Measurements from ENCODE around the gene ARSK. TPM values are rescaled to one million over a fixed set of nuclear protein-coding genes. Genes with fewer than 3 reads are reported as not detected.

Gene ARSK
- total and polyA plus RNA-seq, 3 experiments from 2014 or later: 4.3 to 9.6 (median 5.7) TPM

GRCh38 chr5:95599252-95599651 is 44.4 kb downstream of the ARSK start:
- Mint-ChIP-seq H3K9me3 (no peaks in the 10 kb centered on the region), H3K27ac (peak overlapping the region in 1 of 8 donors; percentile 48), H3K36me3 (peaks cover 0 to 28% (median 6%) of the 10 kb centered on the region in 3 donors), H3K4me1 (no peaks in the 10 kb centered on the region), H3K27me3 (no peaks in the 10 kb centered on the region), H3K4me3 (no peak overlapping the region)
- no peaks in the 10 kb centered on the region for H3K27me3 ChIP-seq (ENCODE audit: insufficient read depth, low read length, poor library complexity, severe bottlenecking)
- no peaks in the 10 kb centered on the region for H3K9me3 ChIP-seq (ENCODE audit: low read length)
- no peak overlapping the region for H3K4me3 ChIP-seq (ENCODE audit: low read length)
- DNase-seq: no peak
- ChIA-PET POLR2A (no interaction called here), CTCF (interaction anchor here (1.2 kb wide), 1 partner anchor 11 kb away, joined by 3 read pairs; no protein-coding TSS in a partner anchor)
- H3K27ac ChIP-seq (ENCODE audit: low read depth, low read length): no peak overlapping the region
- no peaks in the 10 kb centered on the region for H3K4me1 ChIP-seq (ENCODE audit: insufficient read depth, low read length)
- H3K36me3 ChIP-seq (ENCODE audit: insufficient read depth, low read length): peaks cover 9% of the 10 kb centered on the region

GRCh38 chr5:95600557-95600956 is 45.7 kb downstream of the ARSK start:
- no peaks in the 10 kb centered on the region for H3K9me3 Mint-ChIP-seq
- Histone ChIP-seq H3K27ac (ENCODE audit: low read depth, low read length) (no peak overlapping the region), H3K4me1 (ENCODE audit: insufficient read depth, low read length) (no peaks in the 10 kb centered on the region), H3K9me3 (ENCODE audit: low read length) (no peaks in the 10 kb centered on the region), H3K36me3 (ENCODE audit: insufficient read depth, low read length) (peaks cover 9% of the 10 kb centered on the region), H3K27me3 (ENCODE audit: insufficient read depth, low read length, poor library complexity, severe bottlenecking) (no peaks in the 10 kb centered on the region), H3K4me3 (ENCODE audit: low read length) (no peak overlapping the region)
- no peak overlapping the region for H3K27ac Mint-ChIP-seq
- peaks cover 0 to 30% (median 7%) of the 10 kb centered on the region in 3 donors for H3K36me3 Mint-ChIP-seq
- H3K4me1 Mint-ChIP-seq: no peaks in the 10 kb centered on the region
- ChIA-PET POLR2A (no interaction called here), CTCF (interaction anchor here (1.2 kb wide), 1 partner anchor 10 kb away, joined by 3 read pairs; no protein-coding TSS in a partner anchor)
- no peak overlapping the region for H3K4me3 Mint-ChIP-seq
- DNase-seq: no peak
- no peaks in the 10 kb centered on the region for H3K27me3 Mint-ChIP-seq

GRCh38 chr5:95605786-95606185 is 50.9 kb downstream of the ARSK start:
- Histone ChIP-seq H3K36me3 (ENCODE audit: insufficient read depth, low read length) (peaks cover 9% of the 10 kb centered on the region), H3K27me3 (ENCODE audit: insufficient read depth, low read length, poor library complexity, severe bottlenecking) (no peaks in the 10 kb centered on the region), H3K27ac (ENCODE audit: low read depth, low read length) (no peak overlapping the region), H3K4me1 (ENCODE audit: insufficient read depth, low read length) (no peaks in the 10 kb centered on the region), H3K4me3 (ENCODE audit: low read length) (no peak overlapping the region), H3K9me3 (ENCODE audit: low read length) (no peaks in the 10 kb centered on the region)
- no peaks in the 10 kb centered on the region for H3K9me3 Mint-ChIP-seq
- no peaks in the 10 kb centered on the region for H3K4me1 Mint-ChIP-seq
- H3K27ac Mint-ChIP-seq: peak overlapping the region in 2 of 8 donors; percentile 12 to 16
- no peak overlapping the region for H3K4me3 Mint-ChIP-seq
- peaks cover 0 to 26% (median 9%) of the 10 kb centered on the region in 3 donors for H3K36me3 Mint-ChIP-seq
- ChIA-PET CTCF (no interaction called here), POLR2A (no interaction called here)
- H3K27me3 Mint-ChIP-seq: peaks cover 0 to 5% of the 10 kb centered on the region in 2 donors
- no peak for DNase-seq

- Histone ChIP-seq H3K9me3 (ENCODE audit: low read length) (no peaks in the 10 kb centered on the region), H3K27me3 (ENCODE audit: insufficient read depth, low read length, poor library complexity, severe bottlenecking) (no peaks in the 10 kb centered on the region), H3K36me3 (ENCODE audit: insufficient read depth, low read length) (peaks cover 2% of the 10 kb centered on the region), H3K27ac (ENCODE audit: low read depth, low read length) (no peak overlapping the region), H3K4me1 (ENCODE audit: insufficient read depth, low read length) (no peaks in the 10 kb centered on the region), H3K4me3 (ENCODE audit: low read length) (no peak overlapping the region)
- Mint-ChIP-seq H3K9me3 (no peaks in the 10 kb centered on the region), H3K4me1 (no peaks in the 10 kb centered on the region), H3K27ac (peak overlapping the region in 1 of 8 donors; percentile 12), H3K27me3 (peaks cover 0 to 5% of the 10 kb centered on the region in 2 donors), H3K36me3 (peaks cover 0 to 20% (median 9%) of the 10 kb centered on the region in 3 donors), H3K4me3 (no peak overlapping the region)
- no peak for DNase-seq
- ChIA-PET POLR2A (no interaction called here), CTCF (no interaction called here)
Observed at GRCh38 chr5:95606419-95606818, 51.5 kb downstream of the ARSK start.

- DNase-seq: no peak
- Histone ChIP-seq H3K4me1 (ENCODE audit: insufficient read depth, low read length) (no peaks in the 10 kb centered on the region), H3K36me3 (ENCODE audit: insufficient read depth, low read length) (no peaks in the 10 kb centered on the region), H3K27me3 (ENCODE audit: insufficient read depth, low read length, poor library complexity, severe bottlenecking) (no peaks in the 10 kb centered on the region), H3K4me3 (ENCODE audit: low read length) (no peak overlapping the region), H3K27ac (ENCODE audit: low read depth, low read length) (no peak overlapping the region), H3K9me3 (ENCODE audit: low read length) (no peaks in the 10 kb centered on the region)
- H3K27ac Mint-ChIP-seq: no peak overlapping the region
- peaks cover 6 to 11% (median 10%) of the 10 kb centered on the region in 3 donors for H3K36me3 Mint-ChIP-seq
- peaks cover 0 to 5% of the 10 kb centered on the region in 2 donors for H3K27me3 Mint-ChIP-seq
- H3K4me1 Mint-ChIP-seq: peaks cover 0 to 8% (median under 1%) of the 10 kb centered on the region in 3 donors
- no peak overlapping the region for H3K4me3 Mint-ChIP-seq
- ChIA-PET POLR2A (no interaction called here), CTCF (interaction anchor here (1.4 to 1.8 kb wide), 2 partner anchors 10 to 13 kb away, joined by 3 to 6 read pairs; no protein-coding TSS in a partner anchor)
- peaks cover 6 to 13% (median 10%) of the 10 kb centered on the region in 5 donors for H3K9me3 Mint-ChIP-seq
Observed at GRCh38 chr5:95609711-95610110, 54.8 kb downstream of the ARSK start.

GRCh38 chr5:95610546-95610945 is 55.6 kb downstream of the ARSK start:
- Histone ChIP-seq H3K27ac (ENCODE audit: low read depth, low read length) (no peak overlapping the region), H3K36me3 (ENCODE audit: insufficient read depth, low read length) (no peaks in the 10 kb centered on the region), H3K9me3 (ENCODE audit: low read length) (no peaks in the 10 kb centered on the region), H3K4me1 (ENCODE audit: insufficient read depth, low read length) (no peaks in the 10 kb centered on the region), H3K4me3 (ENCODE audit: low read length) (no peak overlapping the region), H3K27me3 (ENCODE audit: insufficient read depth, low read length, poor library complexity, severe bottlenecking) (no peaks in the 10 kb centered on the region)
- ChIA-PET CTCF (interaction anchor here (1.4 to 1.8 kb wide), 2 partner anchors 11 to 12 kb away, joined by 3 to 6 read pairs; no protein-coding TSS in a partner anchor), POLR2A (interaction anchor here (0.6 kb wide), 1 partner anchor 36 kb away, joined by 5 read pairs; the partner anchor contains the start of gene RFESD)
- Mint-ChIP-seq H3K9me3 (peaks cover 6 to 13% (median 10%) of the 10 kb centered on the region in 5 donors), H3K27me3 (peaks cover 0 to 5% of the 10 kb centered on the region in 2 donors), H3K27ac (no peak overlapping the region), H3K36me3 (peaks cover 4 to 14% (median 10%) of the 10 kb centered on the region in 3 donors), H3K4me1 (peaks cover 0 to 12% (median 3%) of the 10 kb centered on the region in 3 donors), H3K4me3 (no peak overlapping the region)
- DNase-seq: no peak

- H3K36me3 ChIP-seq (ENCODE audit: insufficient read depth, low read length): no peaks in the 10 kb centered on the region
- no peaks in the 10 kb centered on the region for H3K9me3 ChIP-seq (ENCODE audit: low read length)
- H3K4me3 ChIP-seq (ENCODE audit: low read length): no peak overlapping the region
- H3K27me3 Mint-ChIP-seq: peaks cover 0 to 5% of the 10 kb centered on the region in 2 donors
- peaks cover 6 to 13% (median 10%) of the 10 kb centered on the region in 5 donors for H3K9me3 Mint-ChIP-seq
- no peak overlapping the region for H3K4me3 Mint-ChIP-seq
- H3K27me3 ChIP-seq (ENCODE audit: insufficient read depth, low read length, poor library complexity, severe bottlenecking): no peaks in the 10 kb centered on the region
- H3K4me1 Mint-ChIP-seq: peaks cover 3 to 20% (median 6%) of the 10 kb centered on the region in 3 donors
- H3K36me3 Mint-ChIP-seq: peaks cover 4 to 14% (median 11%) of the 10 kb centered on the region in 3 donors
- H3K4me1 ChIP-seq (ENCODE audit: insufficient read depth, low read length): no peaks in the 10 kb centered on the region
- no peak overlapping the region for H3K27ac Mint-ChIP-seq
- ChIA-PET CTCF (no interaction called here), POLR2A (no interaction called here)
- no peak for DNase-seq
- H3K27ac ChIP-seq (ENCODE audit: low read depth, low read length): no peak overlapping the region
Observed at GRCh38 chr5:95611396-95611795, 56.5 kb downstream of the ARSK start.

- no peaks in the 10 kb centered on the region for H3K36me3 ChIP-seq (ENCODE audit: insufficient read depth, low read length)
- H3K4me3 ChIP-seq (ENCODE audit: low read length): no peak overlapping the region
- H3K27ac ChIP-seq (ENCODE audit: low read depth, low read length): no peak overlapping the region
- H3K27me3 ChIP-seq (ENCODE audit: insufficient read depth, low read length, poor library complexity, severe bottlenecking): no peaks in the 10 kb centered on the region
- H3K9me3 ChIP-seq (ENCODE audit: low read length): no peaks in the 10 kb centered on the region
- Mint-ChIP-seq H3K4me1 (peaks cover 9 to 35% (median 13%) of the 10 kb centered on the region in 3 donors), H3K9me3 (peaks cover 6 to 13% (median 10%) of the 10 kb centered on the region in 5 donors), H3K4me3 (no peak overlapping the region), H3K36me3 (peaks cover 4 to 14% (median 10%) of the 10 kb centered on the region in 3 donors), H3K27me3 (peaks cover 0 to 5% of the 10 kb centered on the region in 2 donors), H3K27ac (no peak overlapping the region)
- no peak for DNase-seq
- ChIA-PET CTCF (no interaction called here), POLR2A (no interaction called here)
- no peaks in the 10 kb centered on the region for H3K4me1 ChIP-seq (ENCODE audit: insufficient read depth, low read length)
Observed at GRCh38 chr5:95613514-95613913, 58.6 kb downstream of the ARSK start.
